Measurements from ENCODE around the gene RAB31.

Gene RAB31

DNA sequence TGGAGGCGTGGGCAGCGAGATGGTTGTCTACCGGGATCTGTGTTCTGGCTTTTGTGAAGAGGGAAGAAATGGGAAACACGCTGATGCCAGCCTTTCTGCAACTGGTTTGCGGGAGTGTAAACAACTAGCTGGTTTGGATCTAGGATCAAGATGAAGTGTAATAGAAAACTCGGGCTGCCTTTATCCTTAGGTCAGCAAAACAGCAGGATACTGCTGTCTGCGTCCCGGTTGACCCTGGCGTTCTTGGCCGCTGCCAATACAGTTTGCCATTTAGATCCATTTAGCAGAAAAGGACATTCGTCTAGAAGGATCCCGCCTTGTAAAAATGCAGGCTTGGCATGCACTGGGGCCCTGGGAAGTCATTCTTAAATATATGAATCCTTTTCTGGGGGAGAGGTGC lies 42.0 kb downstream of the RAB31 start:
- TF ChIP-seq MYC (IDR thresholded peaks at IDR 0.05; ENCODE audit: low read depth, low read length) (no peak), POLR2A (IDR thresholded peaks at IDR 0.05; ENCODE audit: extremely low read depth, insufficient read length) (no peak)
- TF ChIP-seq, protein P1, sequence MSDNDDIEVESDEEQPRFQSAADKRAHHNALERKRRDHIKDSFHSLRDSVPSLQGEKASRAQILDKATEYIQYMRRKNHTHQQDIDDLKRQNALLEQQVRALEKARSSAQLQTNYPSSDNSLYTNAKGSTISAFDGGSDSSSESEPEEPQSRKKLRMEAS (IDR thresholded peaks at IDR 0.05; ENCODE audit: low read depth, low read length) = no peak
- TF ChIP-seq, protein P2, sequence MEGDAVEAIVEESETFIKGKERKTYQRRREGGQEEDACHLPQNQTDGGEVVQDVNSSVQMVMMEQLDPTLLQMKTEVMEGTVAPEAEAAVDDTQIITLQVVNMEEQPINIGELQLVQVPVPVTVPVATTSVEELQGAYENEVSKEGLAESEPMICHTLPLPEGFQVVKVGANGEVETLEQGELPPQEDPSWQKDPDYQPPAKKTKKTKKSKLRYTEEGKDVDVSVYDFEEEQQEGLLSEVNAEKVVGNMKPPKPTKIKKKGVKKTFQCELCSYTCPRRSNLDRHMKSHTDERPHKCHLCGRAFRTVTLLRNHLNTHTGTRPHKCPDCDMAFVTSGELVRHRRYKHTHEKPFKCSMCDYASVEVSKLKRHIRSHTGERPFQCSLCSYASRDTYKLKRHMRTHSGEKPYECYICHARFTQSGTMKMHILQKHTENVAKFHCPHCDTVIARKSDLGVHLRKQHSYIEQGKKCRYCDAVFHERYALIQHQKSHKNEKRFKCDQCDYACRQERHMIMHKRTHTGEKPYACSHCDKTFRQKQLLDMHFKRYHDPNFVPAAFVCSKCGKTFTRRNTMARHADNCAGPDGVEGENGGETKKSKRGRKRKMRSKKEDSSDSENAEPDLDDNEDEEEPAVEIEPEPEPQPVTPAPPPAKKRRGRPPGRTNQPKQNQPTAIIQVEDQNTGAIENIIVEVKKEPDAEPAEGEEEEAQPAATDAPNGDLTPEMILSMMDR (IDR thresholded peaks at IDR 0.05; ENCODE audit: low read depth, low read length) = no peak
- no peak for DNase-seq (ENCODE audit: low read depth)
- H3K4me3 ChIP-seq (ENCODE audit: low read depth, low read length) = no peak overlapping the region

DNA sequence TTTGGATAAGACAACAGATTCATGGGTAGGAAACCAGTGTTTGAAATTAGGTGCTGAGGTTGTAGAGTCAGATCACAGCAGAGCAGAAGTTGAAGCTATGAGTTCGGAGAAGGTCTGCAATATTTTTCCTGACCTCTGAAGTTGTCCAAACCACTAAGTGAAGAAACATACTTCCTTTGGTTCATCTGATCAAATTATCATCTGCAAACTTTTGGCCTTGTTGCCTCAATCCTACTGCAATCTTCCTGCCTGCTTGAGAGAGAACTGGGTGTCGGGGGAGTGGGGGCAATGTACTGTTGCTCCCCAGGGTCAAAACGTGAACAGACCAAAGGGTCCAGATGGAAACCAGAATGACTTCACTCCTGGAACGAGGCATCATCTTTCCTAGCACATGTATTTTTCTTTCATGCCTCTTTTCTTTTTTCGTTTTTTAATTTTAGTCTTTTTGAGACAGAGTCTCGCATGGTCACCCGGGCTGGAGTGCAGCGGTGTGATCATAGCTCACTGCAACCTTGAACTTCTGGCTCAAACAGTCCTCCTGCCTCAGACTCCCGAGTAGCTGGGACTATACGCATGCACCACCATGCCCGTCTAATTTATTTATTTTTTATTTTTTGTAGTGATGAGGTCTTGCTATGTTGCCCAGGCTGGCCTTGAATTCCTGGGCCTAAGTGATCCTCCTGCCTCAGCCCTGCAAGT lies 42.7 kb downstream of the RAB31 start:
- TF ChIP-seq, protein P2 (IDR thresholded peaks at IDR 0.05; ENCODE audit: low read depth, low read length) = no peak
- TF ChIP-seq MYC (IDR thresholded peaks at IDR 0.05; ENCODE audit: low read depth, low read length) = peak; percentile 33; the same call in 1 of the 2 replicates
- peak; percentile 89 for DNase-seq (ENCODE audit: low read depth)
- no peak overlapping the region for H3K4me3 ChIP-seq (ENCODE audit: low read depth, low read length)

DNA sequence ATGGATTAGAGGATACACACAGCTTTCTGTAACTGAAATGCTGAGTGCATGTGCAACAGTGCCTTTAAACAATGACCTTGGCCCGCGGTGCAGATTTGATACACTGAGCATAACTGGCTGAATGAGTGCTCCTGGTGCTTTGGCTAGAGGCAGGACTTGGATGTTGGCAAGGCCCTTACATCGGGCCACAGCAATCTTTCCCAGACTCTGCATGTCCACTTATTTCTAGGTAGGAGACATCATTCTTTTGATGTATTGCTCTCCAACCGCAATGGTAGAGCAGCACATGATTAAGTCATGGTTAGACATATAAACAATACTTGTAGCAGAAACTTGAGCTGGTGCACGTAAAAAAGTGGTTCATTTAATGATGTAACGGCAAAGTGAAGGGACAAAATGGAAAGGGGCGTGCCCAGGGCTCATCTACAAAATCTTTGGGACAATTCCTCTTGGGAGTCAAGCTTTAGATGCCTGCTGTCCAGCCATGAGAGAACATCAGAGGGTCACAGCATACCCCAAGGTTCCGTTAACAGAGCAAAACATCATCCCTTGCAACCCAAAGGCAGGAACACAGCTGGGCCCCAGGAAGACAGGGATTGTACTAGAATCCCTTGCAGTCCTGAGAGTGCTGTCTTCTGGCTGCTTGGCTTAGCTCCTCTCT lies 43.4 kb downstream of the RAB31 start:
- no peak for DNase-seq (ENCODE audit: low read depth)
- H3K4me3 ChIP-seq (ENCODE audit: low read depth, low read length) = no peak overlapping the region
- TF ChIP-seq, protein P2 (IDR thresholded peaks at IDR 0.05; ENCODE audit: low read depth, low read length) = no peak
- TF ChIP-seq MYC (IDR thresholded peaks at IDR 0.05; ENCODE audit: low read depth, low read length) (no peak), POLR2A (IDR thresholded peaks at IDR 0.05; ENCODE audit: extremely low read depth, insufficient read length) (no peak)
- TF ChIP-seq, protein P1 (IDR thresholded peaks at IDR 0.05; ENCODE audit: low read depth, low read length) = no peak

DNA sequence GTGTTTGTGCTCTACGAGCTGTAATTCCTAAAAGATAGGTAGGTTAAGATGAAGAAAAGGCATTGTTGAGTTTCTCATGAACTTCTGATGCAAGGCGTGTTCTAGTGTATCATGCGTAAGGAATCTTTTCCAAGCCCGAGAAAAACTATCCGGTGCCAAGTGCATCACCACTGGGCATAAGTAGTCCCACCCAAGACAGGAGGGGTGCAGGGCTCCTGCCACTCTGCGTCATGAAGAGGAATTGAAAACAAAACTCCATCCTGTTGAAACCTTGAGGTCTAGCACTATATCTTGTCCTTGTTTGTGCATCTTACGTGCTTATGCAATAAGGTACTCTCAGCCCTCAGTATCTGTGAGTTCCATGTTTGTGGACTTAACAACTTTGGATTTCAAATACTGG lies 45.7 kb downstream of the RAB31 start:
- H3K4me3 ChIP-seq (ENCODE audit: low read depth, low read length) = no peak overlapping the region
- DNase-seq (ENCODE audit: low read depth) = no peak
- TF ChIP-seq, protein P2 (IDR thresholded peaks at IDR 0.05; ENCODE audit: low read depth, low read length) = no peak
- TF ChIP-seq, protein P1 (IDR thresholded peaks at IDR 0.05; ENCODE audit: low read depth, low read length) = no peak
- TF ChIP-seq POLR2A (IDR thresholded peaks at IDR 0.05; ENCODE audit: extremely low read depth, insufficient read length) (no peak), MYC (IDR thresholded peaks at IDR 0.05; ENCODE audit: low read depth, low read length) (no peak)

DNA sequence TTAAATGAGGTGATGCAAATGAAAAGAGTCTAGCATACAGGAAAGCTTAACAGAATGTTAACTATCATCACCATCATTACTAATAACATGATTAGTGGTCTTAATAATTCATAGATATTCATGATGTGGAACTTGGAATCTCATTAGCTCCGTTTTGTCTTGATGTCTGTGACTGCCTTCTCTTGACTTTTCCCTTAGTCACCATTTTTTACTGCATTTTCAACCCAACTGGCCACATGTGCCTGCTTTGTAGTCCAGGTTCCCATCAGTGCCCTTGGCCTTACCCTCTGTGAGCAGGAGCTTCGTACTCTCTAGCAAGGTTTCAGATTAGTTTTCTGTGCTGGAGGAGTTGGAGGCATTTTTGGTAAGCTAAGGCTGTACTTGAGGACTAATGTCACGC lies 47.0 kb downstream of the RAB31 start:
- H3K4me3 ChIP-seq (ENCODE audit: low read depth, low read length) = no peak overlapping the region
- TF ChIP-seq, protein P2 (IDR thresholded peaks at IDR 0.05; ENCODE audit: low read depth, low read length) = no peak
- TF ChIP-seq, protein P1 (IDR thresholded peaks at IDR 0.05; ENCODE audit: low read depth, low read length) = no peak
- no peak for TF ChIP-seq POLR2A (IDR thresholded peaks at IDR 0.05; ENCODE audit: extremely low read depth, insufficient read length)
- TF ChIP-seq MYC (IDR thresholded peaks at IDR 0.05; ENCODE audit: low read depth, low read length) = no peak
- no peak for DNase-seq (ENCODE audit: low read depth)
